Measurements from ENCODE around the gene GPBAR1.
"Not testable (repeated sequence)": the region's sequence is repeated elsewhere in the genome, so short reads cannot be mapped to it uniquely, and the experiment has no call there.

The GPBAR1 gene

GRCh38 chr2:218301176-218301819 is 40.5 kb downstream of the GPBAR1 start:
- peak in 52 of 58 donors; percentile 22 to 83 (median 63) for DNase-seq

DNA sequence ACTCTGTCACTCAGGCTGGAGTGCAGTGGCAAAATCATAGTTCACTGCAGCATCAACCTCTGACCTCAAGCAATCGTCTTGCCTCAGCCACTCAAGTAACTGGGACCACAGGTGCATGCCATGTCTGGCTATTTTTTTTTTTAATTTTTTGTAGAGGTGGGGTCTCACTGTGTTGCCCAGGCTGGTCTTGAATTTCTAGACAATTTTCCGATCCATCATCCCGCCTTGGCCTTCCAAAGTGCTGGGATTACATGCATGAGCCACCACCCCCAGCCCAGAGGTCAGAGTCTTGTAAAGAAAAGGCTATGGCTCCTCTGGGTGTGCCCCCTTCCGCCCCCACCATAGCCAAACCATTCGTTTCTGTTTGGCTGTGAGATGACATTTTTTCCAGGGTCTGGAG is 44.6 kb downstream of the GPBAR1 start:
- no peak for DNase-seq

GRCh38 chr2:218306184-218306920 is 45.5 kb downstream of the GPBAR1 start:
- no peak for DNase-seq

DNA sequence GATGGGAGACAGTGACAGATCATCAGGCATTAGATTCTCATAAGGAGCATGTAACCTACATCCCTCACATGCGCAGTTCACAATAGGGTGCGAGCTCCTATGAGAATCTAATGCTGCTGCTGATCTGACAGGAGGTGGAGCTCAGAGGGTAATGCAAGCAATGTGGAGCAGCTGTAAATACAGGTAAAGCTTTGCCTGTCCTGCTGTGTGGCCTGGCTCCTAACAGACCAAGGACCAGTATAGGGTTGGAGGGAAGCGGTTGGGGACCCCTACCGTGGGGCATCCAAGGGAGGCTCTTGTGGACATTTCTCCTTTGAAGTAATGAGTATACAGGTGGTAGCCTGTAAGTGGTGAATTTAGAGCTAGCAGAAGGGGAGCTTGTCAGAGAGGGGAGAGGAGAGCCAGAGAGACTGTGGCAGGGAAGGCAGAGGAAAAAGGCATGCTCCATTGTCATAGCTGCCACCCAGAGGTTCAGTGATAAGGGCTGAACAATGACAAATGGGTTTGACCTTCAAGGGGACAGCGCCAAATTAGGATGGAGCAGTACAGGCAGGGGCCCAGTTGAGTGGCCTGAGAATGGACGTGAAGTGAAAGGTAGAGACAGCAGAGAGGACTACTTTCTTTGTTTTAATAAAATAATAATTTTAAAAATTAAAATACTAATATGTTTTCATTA is 46.7 kb downstream of the GPBAR1 start:
- DNase-seq = no peak

DNA sequence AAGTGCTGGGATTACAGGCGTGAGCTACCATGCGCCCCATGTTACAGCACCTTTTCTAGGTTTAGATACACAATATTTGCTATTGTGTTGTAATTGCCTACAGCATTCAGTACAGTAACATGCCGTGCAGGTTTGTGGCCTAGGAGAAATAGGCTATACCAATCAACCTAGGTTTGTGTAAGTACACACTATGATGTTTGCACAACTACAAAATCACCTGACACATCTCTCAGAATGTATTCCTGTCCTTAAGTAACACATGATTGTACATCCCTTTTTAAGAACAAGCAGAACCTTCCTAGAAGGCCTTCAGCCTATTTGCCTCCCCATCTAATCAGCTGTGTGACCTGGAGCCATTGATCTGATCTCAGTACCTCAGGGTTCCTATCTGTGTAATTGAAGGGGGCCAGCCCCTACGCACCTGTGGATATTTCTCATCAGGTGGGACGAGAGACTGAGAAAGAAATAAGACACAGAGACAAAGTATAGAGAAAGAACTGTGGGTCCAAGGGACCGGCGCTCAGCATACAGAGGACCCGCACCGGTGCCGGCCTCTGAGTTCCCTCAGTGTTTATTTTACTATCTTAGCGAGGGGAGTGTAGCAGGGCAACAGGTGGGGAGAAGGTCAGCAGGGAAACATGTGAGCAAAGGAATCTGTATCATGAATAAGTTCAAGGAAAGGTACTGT is 50.2 kb downstream of the GPBAR1 start:
- no peak for DNase-seq

DNA sequence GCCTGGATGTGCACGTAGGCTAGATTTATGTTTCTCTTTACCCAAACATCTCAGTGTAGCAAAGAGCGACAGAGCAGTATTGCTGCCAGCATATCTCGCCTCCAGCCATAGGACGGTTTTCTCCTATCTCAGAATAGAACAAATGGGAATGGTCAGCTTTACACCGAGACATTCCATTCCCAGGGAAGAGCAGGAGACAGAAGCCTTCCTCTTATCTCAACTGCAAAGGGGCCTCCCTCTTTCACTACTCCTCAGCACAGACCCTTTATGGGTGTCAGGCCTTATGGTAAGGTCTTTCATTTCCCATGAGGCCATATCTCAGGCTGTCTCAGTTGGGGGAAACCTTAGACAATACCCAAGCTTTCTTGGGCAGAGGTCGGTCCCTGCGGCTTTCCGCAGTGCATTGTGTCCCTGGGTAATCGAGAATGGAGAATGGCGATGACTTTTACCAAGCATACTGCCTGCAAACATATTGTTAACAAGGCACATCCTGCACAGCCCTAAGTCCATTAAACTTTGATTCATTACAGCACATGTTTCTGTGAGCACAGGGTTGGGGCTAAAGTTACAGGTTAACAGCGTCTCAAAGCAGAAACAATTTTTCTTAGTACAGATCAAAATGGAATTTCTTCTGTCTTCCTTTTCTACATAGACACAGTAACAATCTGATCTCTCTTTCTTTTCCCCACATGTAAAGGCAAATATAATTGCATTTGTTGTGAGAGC is 50.9 kb downstream of the GPBAR1 start:
- not testable (repeated sequence) for DNase-seq

DNA sequence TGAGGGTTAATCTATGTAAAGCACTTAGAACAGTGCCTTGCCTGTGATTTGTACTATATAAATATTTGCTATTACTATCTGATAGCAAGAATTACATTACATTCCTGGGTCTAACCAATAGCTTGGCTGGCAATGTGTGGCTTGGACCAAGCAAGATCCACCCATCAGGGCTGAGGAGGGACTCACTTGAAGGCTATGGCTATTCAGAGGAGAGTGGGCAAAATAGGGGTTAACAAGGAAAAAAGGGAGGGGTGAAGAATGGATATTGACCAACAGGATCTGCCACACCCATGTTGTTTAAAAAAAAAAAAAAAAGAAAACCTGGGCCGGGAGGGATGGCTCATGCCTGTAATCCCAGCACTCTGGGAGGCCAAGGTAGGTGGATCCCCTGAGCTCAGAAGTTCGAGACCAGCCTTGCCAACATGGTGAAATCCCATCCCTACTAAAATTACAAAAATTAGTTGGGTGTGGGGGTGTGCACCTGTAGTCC is 51.5 kb downstream of the GPBAR1 start:
- DNase-seq = no peak

DNA sequence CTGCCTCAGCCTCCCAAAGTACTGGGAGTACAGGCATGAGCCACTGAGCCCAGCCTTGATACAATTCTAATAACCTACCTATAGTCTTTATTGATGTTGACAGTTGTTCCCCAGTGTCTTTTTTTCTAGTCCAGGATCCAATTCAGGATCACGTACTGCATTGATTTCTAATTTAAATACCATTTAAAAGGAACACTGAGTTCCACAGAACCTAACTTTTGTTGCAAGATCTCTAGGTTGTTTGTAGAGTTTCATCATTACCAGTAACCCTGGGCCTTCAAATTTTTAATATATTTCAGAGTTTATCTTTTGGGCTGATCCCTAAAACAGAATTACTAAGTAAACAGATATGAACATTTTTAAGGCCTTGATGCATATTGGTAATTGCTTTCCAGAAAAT is 52.5 kb downstream of the GPBAR1 start:
- no peak for DNase-seq

Measured in anterior cingulate cortex (tissue), 58 donors.